Measurements from ENCODE around the gene CHRFAM7A. TPM values are rescaled to one million over a fixed set of nuclear protein-coding genes. Genes with fewer than 3 reads are reported as not detected.

Gene CHRFAM7A
- total RNA-seq (2022; extraction: Qiagen RNA extraction) = 5.2 to 7.9 TPM (median 7.1 TPM) in 5 replicates

DNA sequence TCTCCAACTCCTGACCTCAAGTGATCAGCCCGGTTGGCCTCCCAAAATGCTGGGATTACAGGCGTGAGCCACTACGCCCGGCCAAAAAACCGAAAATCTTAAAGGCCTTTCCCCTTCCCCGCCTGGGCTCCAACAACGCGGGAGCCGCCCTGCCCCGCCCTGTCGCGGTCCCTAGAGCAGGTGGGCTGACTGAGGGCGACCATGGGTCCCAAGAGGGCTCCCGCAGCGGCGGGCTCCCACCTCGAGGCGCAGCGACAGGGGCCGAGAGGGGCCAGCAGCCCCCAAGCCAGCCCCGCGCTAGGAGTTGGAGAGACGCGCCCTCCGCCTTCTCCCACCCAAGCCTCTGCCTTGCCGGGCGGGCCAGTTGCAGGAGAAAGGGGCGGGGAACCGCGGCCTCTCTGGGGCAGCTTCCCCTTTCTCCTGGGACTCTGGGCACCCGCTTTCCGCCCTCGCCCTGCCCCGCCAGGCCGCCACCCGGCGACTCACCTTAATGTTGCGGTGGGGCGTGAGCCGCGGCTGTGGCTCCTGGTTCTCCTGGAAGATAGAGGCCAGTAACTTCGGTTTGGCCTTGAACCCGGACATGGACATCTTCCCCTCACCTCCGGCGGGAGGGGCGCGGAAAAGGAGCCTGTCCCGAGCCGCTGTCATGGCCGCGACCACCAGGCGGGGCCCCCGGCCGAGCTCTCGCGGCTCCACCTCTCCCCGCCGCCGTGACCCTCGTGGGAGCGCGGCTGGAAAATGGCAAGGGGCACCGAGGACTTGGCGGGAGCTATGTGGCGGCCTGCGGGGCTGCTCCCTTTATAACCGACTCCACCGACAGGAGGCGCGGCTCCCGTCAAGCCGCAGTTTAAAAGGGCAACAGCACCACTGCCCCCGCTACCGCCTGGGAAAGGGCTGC lies at the start of gene CHRFAM7A:
TSS of gene CHRFAM7A (minus strand) at position 775 of the 898 bp plus-strand sequence. CDS start 10,189 bp downstream, outside the sequence.

GRCh38 chr15:30414160-30414559 lies 20.8 kb upstream of the CHRFAM7A start, which contains the start of gene GOLGA8R:
Gene GOLGA8R, minus strand, starts transcription at chr15:30414260. Its CDS starts 98 bp downstream, at chr15:30414162.

Other genes with a start within 250 kb of the CHRFAM7A start
- 0.11 to 0.22 TPM (median 0.16 TPM) in 5 replicates for gene GOLGA8R, start 20.7 kb upstream of the CHRFAM7A start, total RNA-seq (2022; extraction: Qiagen RNA extraction)
- 0.14 to 0.22 TPM in 2 of 5 replicates, not detected in the others for gene GOLGA8Q, start 158.5 kb upstream of the CHRFAM7A start, total RNA-seq (2022; extraction: Qiagen RNA extraction)
- gene GOLGA8H, start 210.5 kb upstream of the CHRFAM7A start, total RNA-seq (2022; extraction: Qiagen RNA extraction) = 1.9 to 3.9 TPM (median 2.8 TPM) in 5 replicates

All from A549 treated with Hydrocortisone at 1 μM for 4 hours (cell line).